H1 (cell line): ENCODE measurements around the gene PLCB2. TPM values are rescaled to one million over a fixed set of nuclear protein-coding genes. Genes with fewer than 3 reads are reported as not detected.

Experiments
- CTCF ChIA-PET: fragments of 300-600 bp; sonication (Branson Sonifier 250); formaldehyde crosslinking; loops from one replicate; lab custom pipeline; 2021; ENCODE audit not compliant: partially characterized antibody; lab: Charles Lee
- POLR2A ChIA-PET: fragments of 300-600 bp; sonication (Branson Sonifier 250); formaldehyde crosslinking; loops from one replicate; lab custom pipeline; 2021; ENCODE audit warnings: inconsistent platforms; ENCODE audit not compliant: partially characterized antibody; lab: Charles Lee
- DNase-seq, 2 experiments: peaks; one replicate each; pipeline versions ENCODE4 v3.0.0 to v3.0.0-alpha.2; 2010 to 2022; ENCODE audit warnings: low spot score in 2 of 2, low read depth in 1 of 2, mixed read lengths in 1 of 2
- FAIRE-seq: peaks from 2 replicates; lab custom pipeline; 2011; peaks lifted over from hg19 to GRCh38; lab: Jason Lieb, UNC
- H2AFZ ChIP-seq: 2 replicates; pipeline ENCODE4 v1.8.1; 2012; ENCODE audit warnings: low read length, inconsistent platforms
- H2AK5ac ChIP-seq: 2 replicates; pipeline ENCODE4 v1.6.1; 2013; ENCODE audit warnings: low read depth, low read length
- H2BK120ac ChIP-seq: replicated peaks from 2 replicates; pipeline ENCODE3; 2013; ENCODE audit warnings: low read depth, low read length, inconsistent platforms
- H2BK12ac ChIP-seq: 2 replicates; pipeline ENCODE4 v1.6.1; 2013; ENCODE audit warnings: low read depth, low read length
- H2BK15ac ChIP-seq: 2 replicates; pipeline ENCODE4 v1.6.1; 2013; ENCODE audit warnings: low read length
- H2BK20ac ChIP-seq: 2 replicates; pipeline ENCODE4 v1.6.1; 2013; ENCODE audit warnings: low read length
- H2BK5ac ChIP-seq: 2 replicates; pipeline ENCODE4 v1.6.1; 2013; ENCODE audit warnings: low read depth, low read length
- H3K14ac ChIP-seq: 2 replicates; pipeline ENCODE4 v1.6.1; 2013; ENCODE audit warnings: inconsistent platforms; ENCODE audit not compliant: insufficient read length
- H3K18ac ChIP-seq: 2 replicates; pipeline ENCODE4 v1.6.1; 2013; ENCODE audit warnings: low read length; ENCODE audit errors: extremely low read depth
- H3K23ac ChIP-seq: 2 replicates; pipeline ENCODE4 v1.6.1; 2013; ENCODE audit warnings: inconsistent platforms; ENCODE audit not compliant: insufficient read length
- H3K23me2 ChIP-seq: 2 replicates; pipeline ENCODE4 v1.6.1; 2013; ENCODE audit warnings: low read depth, low read length
- H3K27ac ChIP-seq: 2 replicates; pipeline ENCODE4 v1.6.1; 2011; ENCODE audit warnings: low read depth, low read length, inconsistent platforms
- H3K27me3 ChIP-seq, 4 experiments: replicated peaks in 1 of 4; 1 replicate in 1 of 4; 2 replicates in 3 of 4; pipeline versions ENCODE4 v1.6.1 to v1.8.1; 2011 to 2013; ENCODE audit warnings: low read length in 3 of 4, mild to moderate bottlenecking in 3 of 4, inconsistent platforms in 2 of 4, mixed read lengths in 2 of 4, moderate library complexity in 1 of 4; ENCODE audit not compliant: control insufficient read depth in 3 of 4, insufficient read depth in 3 of 4; ENCODE audit errors: extremely low read depth in 1 of 4
- H3K36me3 ChIP-seq, 4 experiments: 2 replicates each; pipeline versions ENCODE4 v1.6.1 to v1.8.1; 2011 to 2013; ENCODE audit warnings: mild to moderate bottlenecking in 4 of 4, low read length in 3 of 4, moderate library complexity in 2 of 4, control low read depth in 1 of 4, inconsistent platforms in 1 of 4; ENCODE audit not compliant: insufficient read depth in 4 of 4, control insufficient read depth in 2 of 4
- H3K4ac ChIP-seq: replicated peaks from 2 replicates; pipeline ENCODE3; 2013; ENCODE audit warnings: low read length, low read depth, mixed read lengths, inconsistent platforms; ENCODE audit not compliant: insufficient read length
- H3K4me1 ChIP-seq, 4 experiments: replicated peaks in 1 of 4; 1 replicate in 1 of 4; 2 replicates in 3 of 4; pipeline versions ENCODE4 v1.6.1 to v1.8.1; 2011 to 2013; ENCODE audit warnings: low read length in 3 of 4, inconsistent platforms in 2 of 4, mixed read lengths in 1 of 4; ENCODE audit not compliant: insufficient read depth in 4 of 4, control insufficient read depth in 3 of 4
- H3K4me2 ChIP-seq, 2 experiments: 2 replicates each; pipeline versions ENCODE4 v1.6.1 to v1.8.1; 2011 to 2013; ENCODE audit warnings: low read depth in 2 of 2, low read length in 2 of 2, control low read depth in 1 of 2, inconsistent platforms in 1 of 2, mild to moderate bottlenecking in 1 of 2; ENCODE audit not compliant: insufficient read depth in 1 of 2
- H3K4me3 ChIP-seq, 4 experiments: fragments of 200-600, 300-600 bp in 1 of 4; sonication (generic), shearing (Covaris generic), sonication (Bioruptor Twin) in 1 of 4; 2 replicates each; pipeline versions ENCODE4 v1.5.1 to v1.8.1; 2011 to 2016; ENCODE audit warnings: low read length in 4 of 4, low read depth in 3 of 4, control low read depth in 2 of 4, inconsistent platforms in 2 of 4, mild to moderate bottlenecking in 2 of 4, mixed read lengths in 1 of 4, moderate library complexity in 1 of 4; ENCODE audit not compliant: insufficient read depth in 2 of 4; ENCODE audit errors: extremely low read depth in 1 of 4
- H3K56ac ChIP-seq: replicated peaks from 2 replicates; pipeline ENCODE3; 2013; ENCODE audit warnings: low read depth, mild to moderate bottlenecking, mixed read lengths, low read length, inconsistent platforms; ENCODE audit not compliant: insufficient read length
- H3K79me1 ChIP-seq: 2 replicates; pipeline ENCODE4 v1.6.1; 2013; ENCODE audit warnings: low read depth, low read length, control low read depth
- H3K79me2 ChIP-seq, 2 experiments: 2 replicates each; pipeline versions ENCODE4 v1.6.1 to v1.8.1; 2012 to 2013; ENCODE audit warnings: low read length in 2 of 2, mild to moderate bottlenecking in 2 of 2, inconsistent platforms in 1 of 2; ENCODE audit not compliant: insufficient read depth in 2 of 2, control insufficient read depth in 1 of 2
- H3K9ac ChIP-seq, 4 experiments: replicated peaks in 1 of 4; 1 replicate in 1 of 4; 2 replicates in 3 of 4; pipeline versions ENCODE4 v1.6.1 to v1.8.1; 2011 to 2013; ENCODE audit warnings: low read depth in 3 of 4, low read length in 3 of 4, control low read depth in 2 of 4, mild to moderate bottlenecking in 2 of 4, moderate library complexity in 2 of 4, inconsistent platforms in 1 of 4; ENCODE audit errors: extremely low read depth in 1 of 4
- H3K9me3 ChIP-seq, 2 experiments: 2 replicates each; pipeline versions ENCODE4 v1.6.1 to v1.8.1; 2012 to 2013; ENCODE audit warnings: mild to moderate bottlenecking in 2 of 2, moderate library complexity in 2 of 2, control low read depth in 1 of 2, inconsistent platforms in 1 of 2, low read depth in 1 of 2, low read length in 1 of 2, mixed read lengths in 1 of 2; ENCODE audit not compliant: insufficient read depth in 2 of 2
- H4K20me1 ChIP-seq, 2 experiments: replicated peaks in 1 of 2; 2 replicates each; pipeline versions ENCODE3 to v1.8.1; 2011 to 2013; ENCODE audit warnings: inconsistent platforms in 2 of 2, low read length in 2 of 2, mild to moderate bottlenecking in 1 of 2; ENCODE audit not compliant: insufficient read depth in 2 of 2, control insufficient read depth in 1 of 2
- H4K5ac ChIP-seq: 2 replicates; pipeline ENCODE4 v1.6.1; 2013; ENCODE audit warnings: low read length, low read depth, mixed read lengths, inconsistent platforms; ENCODE audit not compliant: insufficient read length
- H4K8ac ChIP-seq: 2 replicates; pipeline ENCODE4 v1.8.0; 2013; ENCODE audit warnings: mild to moderate bottlenecking, moderate library complexity, low read length, inconsistent platforms; ENCODE audit not compliant: insufficient read depth; ENCODE audit errors: extremely low read depth
- H4K91ac ChIP-seq: replicated peaks from 2 replicates; pipeline ENCODE3; 2013; ENCODE audit warnings: low read length, mixed read lengths, inconsistent platforms; ENCODE audit not compliant: insufficient read length
- SUZ12 ChIP-seq: fragments of 200-600 bp; sonication (generic); IDR thresholded peaks from 2 replicates; pipeline ENCODE4 v1.6.1; 2012; ENCODE audit warnings: mild to moderate bottlenecking, inconsistent platforms, low read length, moderate library complexity, mixed read lengths
- TAF7 ChIP-seq: optimal IDR thresholded peaks from 2 replicates; pipeline ENCODE3; 2011; ENCODE audit warnings: low read depth, mild to moderate bottlenecking, inconsistent platforms, low read length, moderate library complexity, borderline replicate concordance
- WGBS, 2 experiments: shearing (Covaris generic) in 1 of 2; methylation state at CpG; one replicate each; pipeline versions ENCODE4 v1.1.6 to v1.1.7; 2013 to 2015; ENCODE audit warnings: low lambda C conversion rate in 2 of 2, mixed read lengths in 2 of 2, inconsistent platforms in 1 of 2, low coverage in 1 of 2, missing lambda C conversion rate in 1 of 2; ENCODE audit not compliant: insufficient replicate concordance in 2 of 2, insufficient coverage in 1 of 2, insufficient read length in 1 of 2; ENCODE audit errors: extremely low coverage in 1 of 2, missing lambda C conversion rate in 1 of 2; 5-methylcytosine and 5-hydroxymethylcytosine counted together
- polyA plus RNA-seq, 7 experiments: library from polyadenylated mRNA; depleted of rRNA in 3 of 7; stranded (reverse) in 5 of 7; unstranded in 2 of 7; fragments of >200 nt in 5 of 7; fragments of 200-250 nt in 2 of 7; gene quantifications; 1 replicate in 5 of 7; 2 replicates in 1 of 7; 4 replicates in 1 of 7; pipeline versions ENCODE4 v1.2.1 to v1.2.3, GENCODE V29; 2011 to 2013; ENCODE audit warnings: missing spikeins in 2 of 7, mixed read lengths in 2 of 7
- total RNA-seq: library from RNA; stranded (reverse); fragmentation: NEBNext Ultra II Directional; extraction: Animal tissue kit (Norgen Biotek cat#: 25700); gene quantifications from 2 replicates; pipeline ENCODE4 v1.2.1, GENCODE V29; 2021

PLCB2 gene
- total and polyA plus RNA-seq, 2 of the 8 experiments (the other 6 are each of a cell fraction or from before 2014, with no cell fraction given) = 7.2 to 8.4 TPM

DNA sequence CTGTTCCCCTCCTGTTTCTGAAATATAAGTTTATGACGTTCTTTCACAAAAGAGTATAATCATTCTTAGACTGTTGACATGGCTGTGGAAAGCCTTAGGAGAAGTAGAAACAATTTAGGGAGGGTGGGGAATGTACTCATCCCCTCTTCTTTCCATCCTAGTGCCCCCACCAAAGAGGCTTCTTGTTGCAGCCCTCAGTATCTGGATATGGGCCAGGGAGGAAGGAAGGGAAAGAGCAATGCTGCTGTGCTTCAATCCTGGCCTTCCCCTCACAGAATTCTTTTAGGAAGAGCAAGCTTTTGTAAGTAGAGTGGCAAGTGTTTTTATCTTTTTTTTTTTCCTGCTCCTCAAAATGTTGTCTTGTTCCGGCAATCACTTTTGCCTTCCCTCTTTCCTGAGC lies 17.5 kb upstream of the PLCB2 start:
- Histone ChIP-seq H3K4ac (no peak overlapping the region), H2AK5ac (no peak overlapping the region), H4K91ac (no peak overlapping the region), H3K14ac (no peak overlapping the region)
- TF ChIP-seq TAF7 (no peak), SUZ12 (0 out of 2 replicates have a peak, but pooled peaks have one; percentile 3)
- TF ChIP-seq, all 59 proteins: peak for 1
- no peak overlapping the region for H2BK20ac ChIP-seq
- no peak overlapping the region for H3K56ac ChIP-seq
- H2AFZ ChIP-seq = no peak overlapping the region
- H2BK5ac ChIP-seq = no peak overlapping the region
- H3K9ac ChIP-seq = no peak overlapping the region
- FAIRE-seq = no peak
- peak overlapping the region; percentile 62 to 79 (median 70); a peak in 7 of 8 replicates for H3K4me3 ChIP-seq
- H3K23ac ChIP-seq = no peak overlapping the region
- H3K4me1 ChIP-seq = peaks cover 23 to 48% (median 35%) of the 10 kb centered on the region in 4 experiments
- H3K18ac ChIP-seq = no peak overlapping the region
- no peak overlapping the region for H4K5ac ChIP-seq
- no peak overlapping the region for H2BK120ac ChIP-seq
- H2BK15ac ChIP-seq = no peak overlapping the region
- no peak overlapping the region for H3K27ac ChIP-seq
- peaks cover 0 to 14% of the 10 kb centered on the region in 2 experiments; a peak in 3 of 4 replicates for H3K79me2 ChIP-seq
- ChIA-PET CTCF (interaction anchor here (0.9 to 21.1 kb wide), 9 partner anchors 13 to 169 kb away, joined by 3 to 295 read pairs (median 5); partner anchors contain the start of gene CCDC9B), POLR2A (interaction anchor here (0.7 to 5.6 kb wide), 7 partner anchors 12 to 115 kb away, joined by 3 to 66 read pairs (median 3); partner anchors contain the start of gene CCDC9B)
- peaks cover 0 to 11% (median 0%) of the 10 kb centered on the region in 4 experiments; a peak in 3 of 8 replicates for H3K36me3 ChIP-seq
- no peaks in the 10 kb centered on the region; the same call in 1 of the 2 replicates for H3K79me1 ChIP-seq
- H4K20me1 ChIP-seq = no peaks in the 10 kb centered on the region
- H2BK12ac ChIP-seq = no peak overlapping the region
- 83% methylated on average over 2 of the region's 2 CpGs; no CpG with 5 or more reads in 1 of the 2 experiments for WGBS, 2 experiments
- no peak overlapping the region for H4K8ac ChIP-seq
- no peak for DNase-seq
- H3K4me2 ChIP-seq = peak overlapping the region; percentile 79 to 82
- peaks cover 13% of the 10 kb centered on the region for H3K23me2 ChIP-seq
- no peaks in the 10 kb centered on the region; a peak in 1 of 4 replicates for H3K9me3 ChIP-seq
- H3K27me3 ChIP-seq = peaks cover 0 to 20% (median 9%) of the 10 kb centered on the region in 4 experiments; a peak in 4 of 7 replicates
